Heart left ventricle (tissue), 13 donors: ENCODE measurements around the gene ZNF587B.
"Not testable (repeated sequence)": the region's sequence is repeated elsewhere in the genome, so short reads cannot be mapped to it uniquely, and the experiment has no call there.

ENCODE experiments used
- CTCF ChIP-seq, 12 donors: fragments of 200-600 bp; sonication (generic) in 4 of 12; IDR thresholded peaks; one replicate each; pipeline versions ENCODE4 v1.5.0 to v1.8.0; 2018 to 2022; ENCODE audit warnings: antibody characterized with exemption in 12 of 12, mild to moderate bottlenecking in 5 of 12
- POLR2A ChIP-seq, 2 donors: fragments of 450-650 bp; IDR thresholded peaks; one replicate each; pipeline ENCODE4 v1.6.1; 2017; ENCODE audit warnings: antibody characterized with exemption in 2 of 2, mild to moderate bottlenecking in 2 of 2, moderate library complexity in 2 of 2
- donor health status: ischemic (EF 13 %, LVEDD 7.1; RV severe dilation, severe dysfunction).
- donor health status: DM: no; HTN: yes; CAD: no.
- donor health status: DM: no; HTN: no; CAD: no.
- donor health status: ischemic (EF 25% LVEDD 6.9; RV normal size, moderate dysfunction).
- donor health status: ischemic (EF 25% LVEDD 5.7; RV mildly dilated, moderate dysfunction).
- donor health status: ischemic (EF 35%, LVEDD 5.7; RV mildly dilated, moderate dysfunction).
- donor health status: nonischemic (EF 11% LVEDD 7.7; RV severe dilation, severe dysfunction).
- donor health status: DM: yes; HTN: yes; CAD: no.
- donor health status: PGD.
- donor health status: ischemic (EF 29% LVEDD 5.4; RV normal size, mild dysfunction).
- donor health status: nonischemic (EF 23%, LVEDD 6.1; RV moderate dilation, normal function).

- not testable (repeated sequence) for TF ChIP-seq CTCF, POLR2A (IDR thresholded peaks at IDR 0.05)
Observed at GRCh38 chr19:57821501-57821900, 8.6 kb upstream of the ZNF587B start.
